AG10803 (cell line): ENCODE data around the gene ANKRD39.

Experiments
- DNase-seq: peaks from one replicate; pipeline ENCODE4 v3.0.0; 2010; ENCODE audit warnings: low read depth
- H3K4me3 ChIP-seq: 2 replicates; pipeline ENCODE4 v1.5.1; 2011; ENCODE audit warnings: mild to moderate bottlenecking, low read length, control low read depth
- TF ChIP-seq, protein P1 (sequence below): conservative IDR thresholded peaks from 2 replicates; pipeline ENCODE4 v1.5.1; 2011; ENCODE audit warnings: mild to moderate bottlenecking, low read length, control low read depth, inconsistent platforms

ANKRD39 gene

DNA sequence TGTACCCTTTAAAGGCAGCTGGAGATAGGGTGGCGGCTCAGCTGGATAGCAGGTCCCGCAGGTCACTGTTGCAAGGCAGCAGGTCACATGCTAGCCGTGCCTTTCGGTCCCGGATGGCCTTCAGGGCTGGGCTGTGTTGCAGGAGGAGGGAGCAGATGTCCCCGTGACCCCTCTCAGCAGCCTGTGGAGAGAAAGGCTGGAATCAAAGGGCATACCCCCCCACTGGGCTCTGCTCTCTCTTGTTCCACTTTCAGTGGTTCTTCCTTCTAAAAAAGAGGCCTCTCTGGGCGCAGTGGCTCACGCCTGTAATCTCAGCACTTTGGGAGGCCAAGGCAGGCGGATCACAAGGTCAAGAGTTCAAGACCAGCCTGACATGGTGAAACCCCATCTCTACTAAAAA is 9.6 kb downstream of the ANKRD39 start:
- DNase-seq = no peak
- H3K4me3 ChIP-seq = no peak overlapping the region
- TF ChIP-seq, protein P1, sequence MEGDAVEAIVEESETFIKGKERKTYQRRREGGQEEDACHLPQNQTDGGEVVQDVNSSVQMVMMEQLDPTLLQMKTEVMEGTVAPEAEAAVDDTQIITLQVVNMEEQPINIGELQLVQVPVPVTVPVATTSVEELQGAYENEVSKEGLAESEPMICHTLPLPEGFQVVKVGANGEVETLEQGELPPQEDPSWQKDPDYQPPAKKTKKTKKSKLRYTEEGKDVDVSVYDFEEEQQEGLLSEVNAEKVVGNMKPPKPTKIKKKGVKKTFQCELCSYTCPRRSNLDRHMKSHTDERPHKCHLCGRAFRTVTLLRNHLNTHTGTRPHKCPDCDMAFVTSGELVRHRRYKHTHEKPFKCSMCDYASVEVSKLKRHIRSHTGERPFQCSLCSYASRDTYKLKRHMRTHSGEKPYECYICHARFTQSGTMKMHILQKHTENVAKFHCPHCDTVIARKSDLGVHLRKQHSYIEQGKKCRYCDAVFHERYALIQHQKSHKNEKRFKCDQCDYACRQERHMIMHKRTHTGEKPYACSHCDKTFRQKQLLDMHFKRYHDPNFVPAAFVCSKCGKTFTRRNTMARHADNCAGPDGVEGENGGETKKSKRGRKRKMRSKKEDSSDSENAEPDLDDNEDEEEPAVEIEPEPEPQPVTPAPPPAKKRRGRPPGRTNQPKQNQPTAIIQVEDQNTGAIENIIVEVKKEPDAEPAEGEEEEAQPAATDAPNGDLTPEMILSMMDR = no peak

DNA sequence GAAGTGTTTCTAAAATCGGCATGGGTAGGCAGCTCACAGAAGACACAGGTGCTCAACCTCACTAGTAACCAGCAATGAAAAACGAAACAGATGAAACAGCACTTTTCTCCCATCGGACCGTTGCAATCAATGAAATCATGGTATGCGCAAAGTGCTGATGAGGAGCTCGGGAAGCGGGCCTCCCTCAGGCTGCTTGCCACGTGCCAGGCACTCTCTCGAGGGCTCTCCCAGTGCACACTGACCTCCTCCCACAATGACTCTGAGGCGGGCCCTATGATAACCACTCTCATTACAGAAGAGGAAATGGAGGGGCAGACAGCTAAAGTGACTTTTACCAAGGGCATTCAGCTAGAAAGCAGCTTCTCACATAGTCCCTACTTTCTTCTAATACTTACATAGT is 10.2 kb downstream of the ANKRD39 start:
- no peak for DNase-seq
- H3K4me3 ChIP-seq = no peak overlapping the region
- TF ChIP-seq, protein P1 = no peak

- H3K4me3 ChIP-seq = no peak overlapping the region
- TF ChIP-seq, protein P1 = no peak
- no peak for DNase-seq
Measured at GRCh38 chr2:96846825-96847224, 11.0 kb downstream of the ANKRD39 start.

DNA sequence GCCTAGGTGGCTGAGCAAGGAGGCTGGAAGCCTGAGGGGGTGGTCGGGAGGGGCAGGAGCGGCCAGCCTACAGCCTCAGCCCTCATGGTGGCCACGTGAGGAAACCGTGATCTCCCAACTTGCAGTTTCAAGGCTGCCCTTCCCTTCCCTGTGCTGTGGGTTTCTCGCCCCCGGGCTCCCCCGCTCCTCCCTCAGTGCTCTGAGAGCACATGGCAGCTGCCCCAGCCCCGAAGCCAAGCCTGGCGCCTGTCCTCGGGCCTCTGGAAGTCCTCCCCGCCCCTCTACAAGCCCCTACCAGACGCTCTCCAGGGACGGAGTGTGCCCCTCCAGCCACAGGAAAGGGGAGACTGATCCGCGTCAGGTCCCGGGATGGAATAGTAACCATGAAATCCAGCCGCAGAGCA is 13.4 kb downstream of the ANKRD39 start:
- no peak for DNase-seq
- TF ChIP-seq, protein P1 = no peak
- H3K4me3 ChIP-seq = no peak overlapping the region

DNA sequence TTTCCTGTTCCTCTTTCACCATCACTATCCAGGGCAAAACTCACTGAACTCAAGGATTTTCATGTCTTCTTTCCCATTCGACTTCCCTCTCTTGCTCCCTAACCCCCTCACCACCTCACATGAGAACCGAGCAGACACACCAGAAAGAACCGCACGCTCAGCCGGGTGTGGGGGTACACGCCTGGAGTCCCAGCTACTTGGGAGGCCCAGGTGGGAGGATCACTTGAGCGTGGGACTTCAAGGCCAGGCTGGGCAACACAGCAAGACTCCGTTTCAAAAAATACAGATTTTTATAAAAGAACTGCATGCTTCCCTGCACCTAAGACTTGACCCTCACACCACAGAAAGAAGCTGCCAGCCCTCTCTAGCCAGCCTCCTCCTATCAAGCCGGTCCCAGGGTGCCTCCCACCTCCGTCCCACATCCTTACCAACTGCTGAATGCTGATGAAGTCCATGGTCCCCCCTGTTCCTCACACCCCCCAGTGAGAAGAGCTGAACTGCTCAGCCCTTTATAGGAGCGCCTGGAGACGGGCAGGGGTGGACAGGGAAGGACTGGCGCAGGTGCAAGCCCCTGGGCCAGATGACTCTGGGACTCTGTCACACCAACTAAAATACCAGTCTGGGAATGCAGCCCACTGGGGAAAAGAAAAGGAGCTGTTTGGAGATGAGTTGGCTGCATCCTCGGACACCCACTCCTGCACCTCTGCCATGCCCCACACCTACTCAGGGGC is 14.1 kb downstream of the ANKRD39 start, which contains the start of gene ANKRD23:
TSS of gene ANKRD23 (minus strand) at position 484 of the 731 bp plus-strand sequence. CDS start at position 455, 29 bp downstream.
- H3K4me3 ChIP-seq = no peak within 1 kb of the TSS
- TF ChIP-seq, protein P1 = no peak
- no peak for DNase-seq

- H3K4me3 ChIP-seq = no peak overlapping the region
- TF ChIP-seq, protein P1 = no peak
- no peak for DNase-seq
Measured at GRCh38 chr2:96842600-96842999, 15.2 kb downstream of the ANKRD39 start.
